Measurements from ENCODE around the gene ARMCX1. TPM values are rescaled to one million over a fixed set of nuclear protein-coding genes. Genes with fewer than 3 reads are reported as not detected.

The ARMCX1 gene
- total RNA-seq, 3 donors from 2014 or later (not counting 1 experiment from before 2014, with no cell fraction given) = 0.18 to 0.31 (median 0.27) TPM

DNA sequence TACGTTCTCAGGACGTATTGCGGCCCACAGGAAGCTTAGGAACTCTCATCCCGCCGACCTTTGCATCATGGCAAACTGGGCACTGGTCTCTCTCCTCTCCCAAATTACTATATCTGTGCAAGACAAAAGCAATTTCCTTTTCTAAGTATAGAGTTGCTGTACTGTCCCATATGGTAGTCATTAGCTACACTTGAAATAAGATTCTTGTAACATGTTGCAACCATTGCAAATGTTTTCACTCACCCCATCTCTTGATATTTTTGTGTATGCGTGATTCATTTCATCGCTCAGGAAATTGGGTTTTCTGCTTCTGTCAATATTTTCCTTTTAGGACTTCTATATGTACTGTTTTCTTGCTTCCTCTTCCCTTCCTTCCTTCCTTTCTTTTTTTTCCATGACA, 51.7 kb downstream of the ARMCX1 start:
- Mint-ChIP-seq H3K9me3 (no peaks in the 10 kb centered on the region), H3K27ac (no peak overlapping the region), H3K4me1 (no peaks in the 10 kb centered on the region), H3K27me3 (ENCODE audit: low read depth in 2 of 2) (peaks cover 1 to 25% of the 10 kb centered on the region in 2 donors), H3K36me3 (no peaks in the 10 kb centered on the region), H3K4me3 (no peak overlapping the region)
- ATAC-seq = no peak
- intact Hi-C loops (cut with micrococcal nuclease) = no loop called here
- Histone ChIP-seq H3K36me3 (ENCODE audit: control insufficient read depth, insufficient read depth, low read length) (no peaks in the 10 kb centered on the region), H3K4me3 (ENCODE audit: low read length) (no peak overlapping the region), H3K27ac (ENCODE audit: low read length) (no peak overlapping the region), H3K27me3 (ENCODE audit: control insufficient read depth, insufficient read depth, low read length) (no peaks in the 10 kb centered on the region), H3K4me1 (ENCODE audit: control insufficient read depth, insufficient read depth, low read length) (no peaks in the 10 kb centered on the region), H3K9me3 (ENCODE audit: control insufficient read depth, insufficient read depth, low read length) (no peaks in the 10 kb centered on the region)
- no peak for DNase-seq
- WGBS (ENCODE audit: insufficient coverage) = no CpG with 5 or more reads among the region's 7 CpGs
- TF ChIP-seq, protein P1, sequence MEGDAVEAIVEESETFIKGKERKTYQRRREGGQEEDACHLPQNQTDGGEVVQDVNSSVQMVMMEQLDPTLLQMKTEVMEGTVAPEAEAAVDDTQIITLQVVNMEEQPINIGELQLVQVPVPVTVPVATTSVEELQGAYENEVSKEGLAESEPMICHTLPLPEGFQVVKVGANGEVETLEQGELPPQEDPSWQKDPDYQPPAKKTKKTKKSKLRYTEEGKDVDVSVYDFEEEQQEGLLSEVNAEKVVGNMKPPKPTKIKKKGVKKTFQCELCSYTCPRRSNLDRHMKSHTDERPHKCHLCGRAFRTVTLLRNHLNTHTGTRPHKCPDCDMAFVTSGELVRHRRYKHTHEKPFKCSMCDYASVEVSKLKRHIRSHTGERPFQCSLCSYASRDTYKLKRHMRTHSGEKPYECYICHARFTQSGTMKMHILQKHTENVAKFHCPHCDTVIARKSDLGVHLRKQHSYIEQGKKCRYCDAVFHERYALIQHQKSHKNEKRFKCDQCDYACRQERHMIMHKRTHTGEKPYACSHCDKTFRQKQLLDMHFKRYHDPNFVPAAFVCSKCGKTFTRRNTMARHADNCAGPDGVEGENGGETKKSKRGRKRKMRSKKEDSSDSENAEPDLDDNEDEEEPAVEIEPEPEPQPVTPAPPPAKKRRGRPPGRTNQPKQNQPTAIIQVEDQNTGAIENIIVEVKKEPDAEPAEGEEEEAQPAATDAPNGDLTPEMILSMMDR (IDR thresholded peaks at IDR 0.05) = no peak

Other genes starting within 250 kb of the ARMCX1 start
- gene TIMM8A, start 201.8 kb upstream of the ARMCX1 start, total RNA-seq = 1 to 10 TPM; 6.0 to 7.4 (median 7.0) TPM
- 10 to 100 TPM in 1 of 3 donors, 1 to 10 TPM in 2; 4.4 to 48.2 (median 9.0) TPM for gene BTK, start 164.4 kb upstream of the ARMCX1 start, total RNA-seq
- 100 to 1,000 TPM in 1 of 3 donors, 10 to 100 TPM in 2; 88.0 to 108 (median 91.5) TPM for gene RPL36A, start 159.5 kb upstream of the ARMCX1 start, total RNA-seq
- 10 to 100 TPM; 34.9 to 71.9 (median 47.9) TPM for gene GLA, start 142.6 kb upstream of the ARMCX1 start, total RNA-seq
- 10 to 100 TPM; 47.3 to 56.1 (median 52.9) TPM for gene HNRNPH2, start 142.3 kb upstream of the ARMCX1 start, total RNA-seq
- 1 to 10 TPM; 7.9 to 9.2 (median 8.5) TPM for gene ARMCX4, start 65.1 kb upstream of the ARMCX1 start, total RNA-seq
- 10 to 100 TPM; 44.3 to 61.7 (median 44.4) TPM for gene ARMCX6, start 67.5 kb downstream of the ARMCX1 start, total RNA-seq
- 10 to 100 TPM; 55.9 to 89.1 (median 64.7) TPM for gene ARMCX3, start 72.6 kb downstream of the ARMCX1 start, total RNA-seq
- gene ARMCX2, start 109.3 kb downstream of the ARMCX1 start, total RNA-seq = 1 to 10 TPM; 1.9 to 2.4 (median 2.1) TPM

All from natural killer cell (primary cell).